GM13976 (cell line): Measurements from ENCODE around the gene PML.

ENCODE experiments used
- DNase-seq: peaks from one replicate; pipeline ENCODE4 v3.0.0; 2012; ENCODE audit warnings: low spot score
- in situ Hi-C: fragments of 300-500 bp; cut with MboI; formaldehyde crosslinking; loops from one replicate; pipeline ENCODE4 v1.12.0; 2022; ENCODE audit warnings: low sequenced_read_pairs, mixed read lengths, inconsistent platforms; ENCODE audit not compliant: unreplicated experiment
- TF ChIP-seq, protein P1 (sequence below): IDR thresholded peaks from 2 replicates; pipeline ENCODE4 v1.5.1; 2012; ENCODE audit warnings: borderline replicate concordance, mild to moderate bottlenecking; ENCODE audit not compliant: insufficient read depth; ENCODE audit errors: extremely low read depth, missing control alignments, control extremely low read depth

PML gene

DNA sequence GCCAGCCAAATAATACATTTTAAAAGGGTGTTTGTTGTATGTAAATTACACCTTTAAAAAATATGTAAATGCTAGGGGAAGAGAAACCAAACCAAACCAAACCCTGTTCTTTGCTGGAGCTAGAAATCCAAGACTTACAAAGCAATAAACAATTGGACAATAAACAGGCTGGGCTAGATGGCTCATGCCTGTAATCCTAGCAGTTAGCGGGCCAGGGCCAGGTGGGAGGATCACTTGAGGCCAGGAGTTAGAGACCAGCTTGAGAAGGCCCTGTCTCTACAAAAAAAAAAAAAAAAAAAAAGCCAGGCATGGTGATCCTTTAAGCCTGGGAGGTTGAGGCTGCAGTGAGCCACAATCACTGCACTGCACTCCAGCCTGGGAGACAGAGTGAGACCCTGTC is 14.9 kb upstream of the PML start:
- no peak for DNase-seq
- in situ Hi-C loops, result no loop called here
- TF ChIP-seq, protein P1, sequence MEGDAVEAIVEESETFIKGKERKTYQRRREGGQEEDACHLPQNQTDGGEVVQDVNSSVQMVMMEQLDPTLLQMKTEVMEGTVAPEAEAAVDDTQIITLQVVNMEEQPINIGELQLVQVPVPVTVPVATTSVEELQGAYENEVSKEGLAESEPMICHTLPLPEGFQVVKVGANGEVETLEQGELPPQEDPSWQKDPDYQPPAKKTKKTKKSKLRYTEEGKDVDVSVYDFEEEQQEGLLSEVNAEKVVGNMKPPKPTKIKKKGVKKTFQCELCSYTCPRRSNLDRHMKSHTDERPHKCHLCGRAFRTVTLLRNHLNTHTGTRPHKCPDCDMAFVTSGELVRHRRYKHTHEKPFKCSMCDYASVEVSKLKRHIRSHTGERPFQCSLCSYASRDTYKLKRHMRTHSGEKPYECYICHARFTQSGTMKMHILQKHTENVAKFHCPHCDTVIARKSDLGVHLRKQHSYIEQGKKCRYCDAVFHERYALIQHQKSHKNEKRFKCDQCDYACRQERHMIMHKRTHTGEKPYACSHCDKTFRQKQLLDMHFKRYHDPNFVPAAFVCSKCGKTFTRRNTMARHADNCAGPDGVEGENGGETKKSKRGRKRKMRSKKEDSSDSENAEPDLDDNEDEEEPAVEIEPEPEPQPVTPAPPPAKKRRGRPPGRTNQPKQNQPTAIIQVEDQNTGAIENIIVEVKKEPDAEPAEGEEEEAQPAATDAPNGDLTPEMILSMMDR, result no peak

DNA sequence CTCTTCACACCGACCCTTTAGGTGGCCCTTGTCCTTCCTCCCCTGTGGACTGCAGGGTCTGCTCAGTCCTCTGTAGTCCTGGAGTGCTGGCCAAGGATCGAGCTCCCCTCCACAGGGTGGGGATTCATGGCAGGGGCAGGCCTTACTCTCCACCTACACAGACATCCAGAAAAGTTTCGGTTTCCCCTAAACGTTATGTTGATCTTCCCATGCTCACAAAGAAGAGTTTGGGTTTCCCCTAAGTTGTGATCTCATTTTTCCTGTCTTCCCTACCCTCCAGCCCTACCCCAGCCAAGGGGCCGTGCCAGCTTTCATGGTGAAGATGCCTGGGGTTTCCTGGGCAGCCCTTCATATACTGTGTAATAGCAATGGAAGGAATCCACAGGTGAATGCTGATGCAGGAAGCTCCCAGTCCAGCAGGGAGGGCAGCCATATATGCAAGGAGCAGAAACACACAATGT is 12.7 kb upstream of the PML start:
- no peak for DNase-seq
- in situ Hi-C loops, result no loop called here
- TF ChIP-seq, protein P1, result no peak

DNA sequence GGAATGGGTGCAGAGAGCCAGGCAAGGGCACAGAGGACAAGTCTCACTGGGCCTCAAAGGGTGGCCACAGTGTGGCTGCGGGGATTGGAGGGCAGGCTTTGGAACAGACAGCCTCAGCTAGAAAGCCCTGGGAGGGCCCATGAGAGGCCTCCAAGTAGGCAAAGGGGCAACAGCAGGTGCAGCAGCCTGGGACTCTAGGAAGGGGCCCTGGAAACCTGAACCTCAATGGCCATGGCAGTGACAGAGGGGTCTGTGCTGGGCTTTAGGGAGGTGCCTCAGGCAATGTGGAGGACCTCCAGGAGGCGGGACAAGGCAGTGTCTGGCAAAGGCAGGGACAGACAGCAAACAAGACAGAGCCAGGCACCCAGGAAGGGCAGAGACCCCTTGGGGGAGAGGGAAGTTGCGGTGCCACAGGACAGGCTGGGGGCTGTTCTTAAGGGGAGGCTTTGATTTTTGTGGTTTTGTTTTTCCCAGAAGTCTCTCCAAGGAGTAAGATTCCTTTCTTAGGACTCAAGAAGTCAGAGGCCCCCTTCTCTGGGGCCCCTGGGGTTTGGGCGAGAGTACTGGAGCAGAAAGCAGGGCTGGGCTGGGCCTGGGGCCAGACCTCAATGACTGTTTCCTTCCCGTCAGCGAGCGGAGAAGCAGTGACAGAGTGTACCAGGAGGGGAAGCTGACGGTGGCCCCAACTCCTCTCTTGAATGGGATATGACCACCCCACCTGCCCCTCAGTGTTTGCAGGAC is 12.1 kb upstream of the PML start:
- DNase-seq, result no peak
- in situ Hi-C loops, result no loop called here
- TF ChIP-seq, protein P1, result no peak

DNA sequence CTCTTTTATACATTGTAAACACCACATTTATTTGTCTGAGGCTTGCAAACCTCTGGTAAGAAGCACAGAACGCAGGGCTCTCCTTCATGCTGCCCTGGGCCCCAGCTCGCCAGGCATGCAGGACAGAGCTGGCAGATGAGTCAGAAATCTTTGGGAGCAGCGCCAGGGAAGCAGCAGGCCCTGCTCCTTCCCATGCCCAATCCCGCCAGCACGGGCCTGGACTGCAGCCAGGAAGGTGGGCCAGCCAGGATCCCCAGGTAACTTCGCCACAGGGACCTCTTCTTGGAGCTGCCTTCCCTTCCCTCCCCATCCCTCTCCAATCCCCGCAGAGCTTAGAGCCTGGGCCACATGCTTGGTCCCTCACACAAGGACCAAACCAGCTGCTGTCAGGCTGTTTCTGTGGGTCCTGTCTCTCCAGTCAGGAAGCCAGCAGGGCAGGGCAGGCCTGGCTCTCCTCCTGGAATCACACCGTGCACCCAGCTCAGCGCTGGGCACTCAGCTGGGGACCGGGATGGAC is 11.2 kb upstream of the PML start:
- no peak for DNase-seq
- in situ Hi-C loops, result no loop called here
- TF ChIP-seq, protein P1, result no peak

DNA sequence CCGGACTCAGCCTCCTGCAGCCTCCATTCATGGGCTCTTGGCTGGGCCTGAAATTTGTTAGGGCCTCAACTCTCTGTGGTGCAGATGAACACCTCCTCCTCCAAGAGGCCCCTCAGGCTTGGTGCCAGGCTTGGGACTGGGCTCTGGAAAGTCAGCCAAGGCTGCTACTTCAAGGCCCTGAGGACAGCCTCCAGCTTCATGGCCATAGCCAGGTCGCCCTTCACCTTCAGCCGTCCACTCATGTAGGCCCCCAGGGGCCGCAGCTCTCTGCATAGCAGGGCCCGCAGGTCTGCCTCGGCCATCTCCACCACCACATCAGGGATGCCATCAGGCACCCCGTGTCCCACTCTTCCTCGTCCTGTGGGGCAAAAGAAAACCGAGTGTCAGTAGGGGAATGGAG is 10.7 kb upstream of the PML start:
- TF ChIP-seq, protein P1, result no peak
- no peak for DNase-seq
- in situ Hi-C loops, result no loop called here

DNA sequence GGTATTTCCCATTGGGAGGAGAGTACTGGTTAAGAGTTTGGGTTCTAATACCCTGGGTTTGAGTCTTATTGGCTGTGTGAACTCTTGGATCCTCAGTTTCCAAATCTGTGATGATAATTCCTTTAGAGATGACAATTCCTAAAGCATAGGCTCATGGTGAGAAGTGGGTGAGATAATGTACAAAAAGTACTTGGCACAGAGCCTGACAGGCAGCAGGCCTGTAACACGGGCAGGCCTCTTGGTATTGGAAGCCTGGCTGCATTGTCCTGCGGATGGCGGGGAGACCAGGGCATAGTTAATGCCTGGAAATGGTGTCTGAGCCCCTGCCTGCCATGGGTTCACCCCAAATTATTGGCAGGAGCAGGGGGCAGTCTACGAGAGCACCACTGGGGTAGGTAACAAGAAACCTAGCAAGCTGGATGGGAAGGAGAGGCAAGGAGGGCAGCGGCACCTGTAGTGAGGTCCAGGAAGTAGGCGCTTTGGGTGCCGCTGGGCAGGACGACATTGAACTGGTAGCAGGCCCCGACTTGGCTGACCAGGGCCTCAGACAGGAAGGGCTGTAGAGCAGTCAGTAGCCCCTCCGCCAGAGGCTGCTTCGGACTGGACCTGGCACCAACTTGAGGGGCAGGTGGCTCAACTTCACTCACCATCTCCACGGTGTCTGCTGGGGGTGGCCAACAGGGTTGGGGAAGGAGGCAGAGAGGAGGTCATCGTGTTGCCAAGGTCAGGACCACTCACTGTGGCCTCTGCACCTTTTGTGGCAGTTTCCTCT is 10.1 kb upstream of the PML start:
- in situ Hi-C loops, result no loop called here
- no peak for DNase-seq
- TF ChIP-seq, protein P1, result no peak
